ENCODE measurements around the gene PDZD2. TPM values are rescaled to one million over a fixed set of nuclear protein-coding genes. Genes with fewer than 3 reads are reported as not detected.

PDZD2 gene
- polyA plus RNA-seq, 1 donor from 2014 or later, result 3.1 TPM

GRCh38 chr5:31706186-31706585, 67.3 kb downstream of the PDZD2 start:
- no peak overlapping the region for H3K27ac ChIP-seq (ENCODE audit: low read length)
- TF ChIP-seq CTCF (IDR thresholded peaks at IDR 0.05; ENCODE audit: poor library complexity, severe bottlenecking) (no peak), SMC3 (conservative IDR thresholded peaks at IDR 0.05; ENCODE audit: poor library complexity) (no peak), RAD21 (conservative IDR thresholded peaks at IDR 0.05) (no peak), TAF1 (IDR thresholded peaks at IDR 0.05; ENCODE audit: low read depth) (no peak), REST (IDR thresholded peaks at IDR 0.05; ENCODE audit: borderline replicate concordance) (no peak), POLR2AphosphoS5 (IDR thresholded peaks at IDR 0.05) (no peak), MXI1 (conservative IDR thresholded peaks at IDR 0.05; ENCODE audit: poor library complexity, severe bottlenecking) (no peak), EP300 (conservative IDR thresholded peaks at IDR 0.05; ENCODE audit: poor library complexity, severe bottlenecking) (no peak), EZH2 (IDR thresholded peaks at IDR 0.05; ENCODE audit: borderline replicate concordance, insufficient read depth, low read length, poor library complexity, severe bottlenecking) (no peak)
- H3K9me3 ChIP-seq (ENCODE audit: low read length), result no peaks in the 10 kb centered on the region
- no peak overlapping the region for H3K9ac ChIP-seq (ENCODE audit: low read length)
- no peaks in the 10 kb centered on the region for H3K27me3 ChIP-seq (ENCODE audit: insufficient read depth, low read depth, low read length)
- H3K9me2 ChIP-seq (ENCODE audit: insufficient read depth, low read length), result no peaks in the 10 kb centered on the region
- no peaks in the 10 kb centered on the region for H4K20me1 ChIP-seq (ENCODE audit: insufficient read depth)
- H3F3A ChIP-seq (ENCODE audit: insufficient read depth, low read length, poor library complexity, severe bottlenecking), result no peaks in the 10 kb centered on the region
- no peak overlapping the region for H3K4me2 ChIP-seq (ENCODE audit: low read length)
- H3K4me3 ChIP-seq (ENCODE audit: low read length), result no peak overlapping the region
- H2AFZ ChIP-seq (ENCODE audit: low read depth, low read length), result no peak overlapping the region
- H3K36me3 ChIP-seq (ENCODE audit: insufficient read depth, low read length), result no peaks in the 10 kb centered on the region
- no peaks in the 10 kb centered on the region for H3K79me2 ChIP-seq (replicated peaks; ENCODE audit: insufficient read depth, low read length)

- Histone ChIP-seq H3K36me3 (ENCODE audit: insufficient read depth, low read length) (no peaks in the 10 kb centered on the region), H3K27ac (ENCODE audit: low read length) (no peak overlapping the region), H3K4me2 (ENCODE audit: low read length) (no peak overlapping the region), H3K9me3 (ENCODE audit: low read length) (no peaks in the 10 kb centered on the region), H3K4me3 (ENCODE audit: low read length) (no peak overlapping the region), H2AFZ (ENCODE audit: low read depth, low read length) (no peak overlapping the region), H3K27me3 (ENCODE audit: insufficient read depth, low read depth, low read length) (no peaks in the 10 kb centered on the region), H3K9ac (ENCODE audit: low read length) (no peak overlapping the region), H3K79me2 (replicated peaks; ENCODE audit: insufficient read depth, low read length) (no peaks in the 10 kb centered on the region), H4K20me1 (ENCODE audit: insufficient read depth) (no peaks in the 10 kb centered on the region), H3F3A (ENCODE audit: insufficient read depth, low read length, poor library complexity, severe bottlenecking) (no peaks in the 10 kb centered on the region), H3K9me2 (ENCODE audit: insufficient read depth, low read length) (no peaks in the 10 kb centered on the region)
- TF ChIP-seq POLR2AphosphoS5 (IDR thresholded peaks at IDR 0.05) (no peak), TAF1 (IDR thresholded peaks at IDR 0.05; ENCODE audit: low read depth) (no peak), CTCF (IDR thresholded peaks at IDR 0.05; ENCODE audit: poor library complexity, severe bottlenecking) (no peak), MXI1 (conservative IDR thresholded peaks at IDR 0.05; ENCODE audit: poor library complexity, severe bottlenecking) (no peak), RAD21 (conservative IDR thresholded peaks at IDR 0.05) (no peak), EP300 (conservative IDR thresholded peaks at IDR 0.05; ENCODE audit: poor library complexity, severe bottlenecking) (no peak), SMC3 (conservative IDR thresholded peaks at IDR 0.05; ENCODE audit: poor library complexity) (no peak), EZH2 (IDR thresholded peaks at IDR 0.05; ENCODE audit: borderline replicate concordance, insufficient read depth, low read length, poor library complexity, severe bottlenecking) (no peak), REST (IDR thresholded peaks at IDR 0.05; ENCODE audit: borderline replicate concordance) (no peak)
Observed at GRCh38 chr5:31707329-31707728, 68.4 kb downstream of the PDZD2 start.
